Endothelial cell of umbilical vein (primary cell): ENCODE measurements around the gene TIMM17A. TPM values are rescaled to one million over a fixed set of nuclear protein-coding genes. Genes with fewer than 3 reads are reported as not detected.

Source experiments
- Bru-seq: library from RNA; stranded (reverse); fragments of 400-500 nt; gene quantifications from one replicate; lab custom pipeline; 2021; lab: Mats Ljungman, UMichigan
- BruChase-seq, 2 experiments: library from RNA; stranded (reverse); fragments of 400-500 nt; gene quantifications; one replicate each; lab custom pipeline; 2021; lab: Mats Ljungman, UMichigan
- BruUV-seq: library from RNA; stranded (reverse); fragments of 400-500 nt; replicated peaks from 2 replicates; lab custom pipeline; 2021; lab: Mats Ljungman, UMichigan
- CTCF ChIA-PET: fragments of 300-600, 350-600 bp; sonication (Branson Sonifier 250); formaldehyde crosslinking; loops from one replicate; lab custom pipeline; 2021; ENCODE audit warnings: antibody characterized with exemption, inconsistent platforms; lab: Charles Lee
- POLR2A ChIA-PET: fragments of 300-600, 350-600 bp; sonication (Branson Sonifier 250); formaldehyde crosslinking; loops from one replicate; lab custom pipeline; 2021; ENCODE audit warnings: antibody characterized with exemption, inconsistent platforms; lab: Charles Lee
- DNase-seq: peaks from one replicate; pipeline ENCODE4 v3.0.0-alpha.2; 2011; ENCODE audit warnings: low read depth, low spot score
- FAIRE-seq: peaks from 2 replicates; lab custom pipeline; 2011; peaks lifted over from hg19 to GRCh38; lab: Jason Lieb, UNC
- H2AFZ ChIP-seq: 2 replicates; pipeline ENCODE4 v1.6.0; 2012; ENCODE audit warnings: low read depth, low read length, control low read depth, inconsistent platforms
- H3K27ac ChIP-seq: 2 replicates; pipeline ENCODE4 v1.5.1; 2011; ENCODE audit warnings: low read depth, mild to moderate bottlenecking, control low read depth, low read length, moderate library complexity; ENCODE audit not compliant: insufficient read depth
- H3K27me3 ChIP-seq, 2 experiments: 2 replicates each; pipeline versions ENCODE4 v1.6.0 to v1.6.1; 2011; ENCODE audit warnings: low read length in 2 of 2, mixed read lengths in 1 of 2; ENCODE audit not compliant: control insufficient read depth in 2 of 2, insufficient read depth in 2 of 2
- H3K36me3 ChIP-seq, 2 experiments: 2 replicates in 1 of 2; 3 replicates in 1 of 2; pipeline ENCODE4 v1.5.1; 2011; ENCODE audit warnings: low read length in 2 of 2, mild to moderate bottlenecking in 1 of 2, moderate library complexity in 1 of 2; ENCODE audit not compliant: control insufficient read depth in 2 of 2, insufficient read depth in 2 of 2; ENCODE audit errors: extremely low read depth in 1 of 2
- H3K4me1 ChIP-seq: 3 replicates; pipeline ENCODE4 v1.5.1; 2011; ENCODE audit warnings: mild to moderate bottlenecking, low read length; ENCODE audit not compliant: control insufficient read depth, insufficient read depth; ENCODE audit errors: extremely low read depth
- H3K4me2 ChIP-seq: 2 replicates; pipeline ENCODE4 v1.6.1; 2011; ENCODE audit warnings: low read length, control low read depth, mixed read lengths; ENCODE audit not compliant: insufficient read depth
- H3K4me3 ChIP-seq, 3 experiments: fragments of 200-600 bp in 1 of 3; sonication (generic), shearing (Covaris generic) in 1 of 3; replicated peaks in 1 of 3; 2 replicates each; pipeline ENCODE4 v1.5.1; 2011 to 2016; ENCODE audit warnings: control low read depth in 3 of 3, low read length in 3 of 3, mild to moderate bottlenecking in 2 of 3, inconsistent platforms in 1 of 3, low read depth in 1 of 3, moderate library complexity in 1 of 3; ENCODE audit not compliant: insufficient read depth in 1 of 3
- H3K79me2 ChIP-seq: 2 replicates; pipeline ENCODE4 v1.6.0; 2012; ENCODE audit warnings: low read length, inconsistent platforms; ENCODE audit not compliant: control insufficient read depth, insufficient read depth
- H3K9ac ChIP-seq: replicated peaks from 2 replicates; pipeline ENCODE3; 2011; ENCODE audit warnings: low read length, control low read depth; ENCODE audit not compliant: insufficient read depth; ENCODE audit errors: extremely low read depth
- H3K9me1 ChIP-seq: replicated peaks from 3 replicates; pipeline ENCODE4 v1.6.0; 2011; ENCODE audit warnings: mild to moderate bottlenecking, low read length; ENCODE audit not compliant: control insufficient read depth, insufficient read depth; ENCODE audit errors: extremely low read depth
- H3K9me3 ChIP-seq: replicated peaks from 2 replicates; pipeline ENCODE4 v1.5.1; 2012; ENCODE audit warnings: low read length, inconsistent platforms; ENCODE audit not compliant: control insufficient read depth, insufficient read depth
- H4K20me1 ChIP-seq: replicated peaks from 2 replicates; pipeline ENCODE3; 2011; ENCODE audit warnings: mild to moderate bottlenecking, low read length; ENCODE audit not compliant: control insufficient read depth, insufficient read depth; ENCODE audit errors: extremely low read depth
- FOS ChIP-seq: IDR thresholded peaks from 2 replicates; pipeline ENCODE4 v1.6.1; 2011; ENCODE audit warnings: mild to moderate bottlenecking, low read length, moderate library complexity, borderline replicate concordance; ENCODE audit not compliant: insufficient read depth
- GATA2 ChIP-seq: IDR thresholded peaks from 2 replicates; pipeline ENCODE4 v1.7.0; 2011; ENCODE audit warnings: low read depth, mild to moderate bottlenecking, moderate library complexity, mixed read lengths, low read length; ENCODE audit not compliant: insufficient read length, insufficient read depth
- JUN ChIP-seq: IDR thresholded peaks from 2 replicates; pipeline ENCODE4 v1.6.1; 2011; ENCODE audit warnings: borderline replicate concordance, low read depth; ENCODE audit not compliant: insufficient read length, insufficient read depth
- POLR2A ChIP-seq: IDR thresholded peaks from 2 replicates; pipeline ENCODE4 v1.6.1; 2012; ENCODE audit warnings: low read depth, mild to moderate bottlenecking, control low read depth, low read length
- POLR2AphosphoS5 ChIP-seq: IDR thresholded peaks from 2 replicates; pipeline ENCODE4 v1.6.1; 2012; ENCODE audit warnings: low read depth, mild to moderate bottlenecking, control low read depth, low read length, moderate library complexity; ENCODE audit not compliant: insufficient read depth
- dilution Hi-C: fragments of 300-500 bp; cut with MboI; formaldehyde crosslinking; loops from one replicate; pipeline ENCODE4 v1.15.0; 2019; ENCODE audit warnings: low sequenced_read_pairs; ENCODE audit not compliant: extremely low pct_ligation_motif_present
- intact Hi-C: fragments of 100-400 bp; cut with micrococcal nuclease; formaldehyde crosslinking; loops from one replicate; pipeline ENCODE4 v1.10.0; 2022
- long read RNA-seq: library from polyadenylated mRNA; stranded (forward); transcript quantifications from one replicate; pipeline ENCODE4 v2.0.0, GENCODE V29; 2021
- polyA minus RNA-seq, 3 experiments: library from RNA; depleted of rRNA, polyadenylated mRNA; stranded (reverse); fragments of >200 nt; gene quantifications; 1 replicate in 1 of 3; 2 replicates in 2 of 3; pipeline ENCODE4 v1.2.3, GENCODE V29; 2011
- polyA plus RNA-seq, 4 experiments: library from polyadenylated mRNA; depleted of rRNA in 3 of 4; stranded (reverse) in 3 of 4; unstranded in 1 of 4; fragments of >200 nt; gene quantifications; 2 replicates each; pipeline versions ENCODE4 v1.2.1 to v1.2.3, GENCODE V29; 2011 to 2012; ENCODE audit warnings: missing spikeins in 1 of 4
- total RNA-seq: library from RNA; stranded (reverse); gene quantifications from 2 replicates; pipeline ENCODE4 v1.2.3, GENCODE V29; 2021
- TF ChIP-seq, protein P1 (sequence below): IDR thresholded peaks from 2 replicates; pipeline ENCODE4 v1.6.1; 2011; ENCODE audit not compliant: insufficient read depth, insufficient read length

TIMM17A gene
- total RNA-seq (93.7 and 105 TPM in 2 replicates), polyA plus RNA-seq (41.1 and 57.9 TPM in 2 replicates), polyA minus RNA-seq (59.0 and 69.0 TPM in 2 replicates), Bru-seq, nascent RNA (percentile 95 among the genes with signal in this experiment), BruChase-seq, experiment 1, labeled RNA remaining after a 6-hour chase (percentile 94 among the genes with signal in this experiment), BruChase-seq, experiment 2, labeled RNA remaining after a 2-hour chase (percentile 91 among the genes with signal in this experiment)
- polyA plus RNA-seq (2011; cell fraction: cytosol; rRNA removed): 64.7 and 66.8 TPM in 2 replicates
- polyA plus RNA-seq (2011; cell fraction: nucleus; rRNA removed): 55.1 and 70.3 TPM in 2 replicates
- polyA plus RNA-seq (2012): 77.1 and 106 TPM in 2 replicates
- polyA minus RNA-seq (2011; cell fraction: cytosol; rRNA and poly(A)+ RNA removed): 22.0 TPM
- polyA minus RNA-seq (2011; cell fraction: nucleus; rRNA and poly(A)+ RNA removed): 24.8 and 34.1 TPM in 2 replicates
- long read RNA-seq, transcript TIMM17A-201 (6 exons, 1,659 nt): major isoform, 352 of 419 reads
- long read RNA-seq, partial matches to known transcripts: 7 of 419 reads
- long read RNA-seq, other reads (novel, unspliced or antisense): 56 of 419 reads

DNA sequence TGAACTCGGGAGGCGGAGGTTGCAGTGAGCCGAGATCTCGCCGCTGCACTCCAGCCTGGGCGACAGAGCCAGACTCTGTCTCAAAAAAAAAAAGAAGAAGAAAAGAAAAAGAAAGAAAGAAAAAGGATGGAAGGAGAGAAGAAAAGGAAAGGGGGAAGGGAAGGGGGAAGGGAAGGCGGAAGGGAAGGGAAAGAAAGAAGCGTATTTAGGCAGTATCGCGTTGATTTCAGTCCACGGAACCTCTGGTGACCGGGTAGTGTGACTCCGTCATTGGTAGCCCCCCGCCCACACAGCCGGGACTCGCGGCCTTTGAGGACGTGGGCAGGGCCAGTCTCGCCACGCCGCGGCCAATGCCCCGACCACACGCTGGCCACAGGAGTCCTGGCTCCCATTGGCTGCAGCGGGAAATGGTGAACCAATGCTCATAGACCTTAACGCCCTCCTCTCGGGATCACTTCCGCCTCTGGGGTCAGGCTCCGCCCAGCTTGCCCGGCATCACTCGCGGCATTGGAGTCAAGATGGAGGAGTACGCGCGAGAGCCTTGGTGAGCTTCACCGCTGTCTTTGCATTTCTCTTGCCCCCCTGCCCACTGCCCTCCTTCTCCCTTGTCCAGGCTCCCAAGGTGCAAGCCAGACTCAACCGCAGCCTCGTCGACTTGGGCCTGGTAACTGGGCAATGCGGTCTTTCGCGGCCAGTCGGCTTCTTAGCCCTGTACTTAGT lies at the start of gene TIMM17A:
TIMM17A (plus strand) TSS at position 495 of the 720 bp plus-strand sequence; CDS start at position 519, 24 bp downstream.
- H4K20me1 ChIP-seq: no peaks in the 10 kb centered on the region

More for the DNA sequence above, at the start of gene TIMM17A:
- DNase-seq: peak; percentile 99
- H3K9me3 ChIP-seq: no peaks in the 10 kb centered on the region
- dilution Hi-C loops (no loop called here), intact Hi-C loops (loop anchor here (1.0 to 10.0 kb wide), 5 partner anchors 18 to 420 kb away; partner anchors contain the start of gene NAV1)
- CTCF ChIA-PET: interaction anchor here (0.6 to 5.7 kb wide), 7 partner anchors 17 to 126 kb away, joined by 3 to 54 read pairs (median 3); partner anchors contain the start of gene IPO9
- H3K27ac ChIP-seq: peak within 1 kb of the TSS; percentile 71
- peak; percentile 100 for FAIRE-seq
- H2AFZ ChIP-seq: peak within 1 kb of the TSS; percentile 45
- BruUV-seq: no TSS peak
- no peaks in the 10 kb centered on the region for H3K27me3 ChIP-seq
- H3K4me1 ChIP-seq: peaks cover 10% of the 10 kb centered on the region
- POLR2A ChIA-PET: interaction anchor here (0.6 to 1.6 kb wide), 5 partner anchors 38 to 795 kb away, joined by 3 to 4 read pairs (median 4); no protein-coding TSS in a partner anchor
- H3K4me3 ChIP-seq: peak within 1 kb of the TSS; percentile 26 to 87 (median 68)
- H3K9me1 ChIP-seq: no peaks in the 10 kb centered on the region
- peaks cover 24% of the 10 kb centered on the region for H3K79me2 ChIP-seq
- H3K4me2 ChIP-seq: peak within 1 kb of the TSS; percentile 61
- H3K36me3 ChIP-seq: peaks cover 2 to 3% of the 10 kb centered on the region in 2 experiments
- TF ChIP-seq JUN (no peak), FOS (no peak), GATA2 (no peak), POLR2A (peak; percentile 97), POLR2AphosphoS5 (peak; percentile 97)
- TF ChIP-seq, protein P1, sequence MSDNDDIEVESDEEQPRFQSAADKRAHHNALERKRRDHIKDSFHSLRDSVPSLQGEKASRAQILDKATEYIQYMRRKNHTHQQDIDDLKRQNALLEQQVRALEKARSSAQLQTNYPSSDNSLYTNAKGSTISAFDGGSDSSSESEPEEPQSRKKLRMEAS: peak; percentile 75
- peak within 1 kb of the TSS; percentile 90 for H3K9ac ChIP-seq
